GM10266 (cell line): Measurements from ENCODE around the gene LRRC73.

Source experiments
- DNase-seq: peaks from one replicate; pipeline ENCODE4 v3.0.0; 2012; ENCODE audit errors: extremely low spot score
- CTCF ChIP-seq: IDR thresholded peaks from 2 replicates; pipeline ENCODE4 v1.5.1; 2012; ENCODE audit warnings: mild to moderate bottlenecking, low read depth; ENCODE audit not compliant: control insufficient read depth, insufficient read depth; ENCODE audit errors: missing control alignments

Gene LRRC73

GRCh38 chr6:43457643-43458042 is 52.5 kb downstream of the LRRC73 start:
- no peak for DNase-seq
- no peak for TF ChIP-seq CTCF
